Right hindlimb (tissue), 1 donor: ENCODE data around the gene SPATA21.
"Not testable (repeated sequence)": the region's sequence is repeated elsewhere in the genome, so short reads cannot be mapped to it uniquely, and the experiment has no call there.

Experiments used
- DNase-seq: peaks from one replicate; pipeline ENCODE4 v3.0.0-alpha.2; 2018

Gene SPATA21, protein sequence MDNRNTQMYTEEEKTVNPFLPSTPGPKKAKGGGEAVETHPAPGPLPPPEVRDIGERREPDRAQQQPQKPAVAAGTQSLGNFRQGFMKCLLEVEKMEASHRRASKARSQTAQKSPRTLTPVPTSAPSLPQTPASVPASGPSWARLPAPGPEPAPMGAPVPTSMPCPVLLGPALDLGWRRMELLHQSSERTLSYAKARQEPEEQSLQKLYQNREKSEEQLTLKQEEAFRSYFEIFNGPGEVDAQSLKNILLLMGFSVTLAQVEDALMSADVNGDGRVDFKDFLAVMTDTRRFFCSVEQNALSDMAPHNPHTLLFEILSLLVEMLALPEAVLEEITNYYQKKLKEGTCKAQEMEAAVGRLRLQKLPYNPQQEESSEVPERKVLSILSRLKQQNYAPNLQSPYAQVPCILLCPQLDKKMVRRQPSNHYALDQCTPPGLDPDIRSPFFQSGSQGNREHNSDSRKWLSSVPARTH

DNA sequence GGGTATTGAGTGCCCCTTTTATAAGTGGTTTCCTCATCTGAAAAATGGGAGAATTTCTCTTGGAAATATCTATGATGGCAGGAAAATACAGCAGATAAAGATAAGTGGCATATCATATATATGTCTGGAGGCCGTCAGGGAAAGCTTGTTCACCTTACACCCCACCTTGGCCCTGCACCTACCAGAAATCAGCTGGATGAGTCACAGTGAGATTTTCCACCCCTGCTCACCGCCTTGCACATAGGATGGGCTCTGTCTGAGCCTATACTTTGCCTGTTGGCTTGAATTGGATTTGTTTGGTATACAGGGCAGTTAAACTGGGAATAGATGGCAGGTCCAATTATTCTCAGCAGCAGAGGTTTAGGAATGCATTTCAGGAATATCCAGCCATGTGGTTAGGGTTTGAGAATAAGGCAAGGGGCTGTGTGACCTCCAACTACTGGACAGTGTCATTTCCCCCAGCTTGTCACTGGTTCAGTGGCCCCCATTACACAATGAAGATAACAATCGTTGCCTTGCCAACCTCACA, at the start of gene SPATA21:
SPATA21 (minus strand) TSS at position 479 of the 529 bp plus-strand sequence. CDS start 6,053 bp downstream, outside the sequence.
- DNase-seq: no peak

DNA sequence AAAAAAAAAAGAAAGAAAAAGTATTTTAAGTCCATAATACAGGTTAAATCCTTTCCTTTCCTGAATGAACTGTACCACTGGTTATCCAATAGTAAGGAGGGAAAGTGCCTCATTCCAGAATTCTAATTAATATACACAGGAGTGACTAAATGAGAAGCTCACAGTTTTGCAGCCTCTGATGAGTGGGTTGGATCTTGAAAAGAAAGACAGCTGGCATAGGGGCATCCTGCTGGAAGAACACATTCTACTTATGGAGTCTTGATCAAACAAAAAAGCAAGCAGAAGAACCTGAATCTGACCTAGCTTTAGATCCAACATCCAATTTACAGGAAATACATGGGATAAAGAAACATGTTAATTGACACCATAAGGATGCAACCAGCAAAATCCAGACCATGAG, 49.8 kb upstream of the SPATA21 start:
- DNase-seq: not testable (repeated sequence)

DNA sequence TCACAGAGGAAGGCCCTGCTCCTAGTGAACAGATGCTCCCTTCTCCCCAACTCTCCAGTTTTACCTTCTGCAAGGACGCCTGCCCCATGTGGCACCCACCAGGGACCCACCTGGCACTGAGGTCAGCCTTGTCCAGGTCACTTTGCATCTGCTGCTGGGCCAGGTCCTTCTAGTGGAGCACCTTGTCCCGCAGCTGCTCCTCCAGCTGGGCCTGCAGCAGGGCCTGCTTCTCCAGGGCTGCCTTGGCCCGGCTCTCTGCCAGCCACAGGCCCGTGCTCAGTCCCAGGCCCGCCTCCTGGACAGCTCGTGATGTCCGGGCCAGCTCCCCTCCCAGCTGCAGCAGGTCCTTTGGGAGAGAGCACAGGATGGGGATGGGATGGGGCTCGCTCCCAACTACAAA, 49.1 kb upstream of the SPATA21 start:
- not testable (repeated sequence) for DNase-seq

DNA sequence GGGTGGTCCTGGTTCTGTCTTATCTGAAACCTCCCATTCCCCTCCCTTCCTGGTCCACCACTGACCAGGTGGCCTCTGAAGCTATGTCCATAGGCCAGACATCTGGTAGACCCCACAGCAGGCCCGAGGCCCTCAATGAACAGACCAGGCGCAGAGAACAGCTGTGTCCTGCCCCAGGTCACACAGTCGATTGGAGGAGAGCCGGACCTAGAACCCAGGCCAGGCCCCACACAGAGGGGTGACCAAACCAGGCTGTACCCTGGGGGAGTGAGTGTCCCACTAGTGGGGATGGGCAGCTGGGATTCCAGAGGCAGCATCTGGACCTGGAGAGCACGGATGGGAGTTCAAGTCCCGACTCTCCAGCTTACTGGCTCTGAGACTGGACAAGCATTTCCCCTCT, 47.7 kb upstream of the SPATA21 start:
- no peak for DNase-seq

DNA sequence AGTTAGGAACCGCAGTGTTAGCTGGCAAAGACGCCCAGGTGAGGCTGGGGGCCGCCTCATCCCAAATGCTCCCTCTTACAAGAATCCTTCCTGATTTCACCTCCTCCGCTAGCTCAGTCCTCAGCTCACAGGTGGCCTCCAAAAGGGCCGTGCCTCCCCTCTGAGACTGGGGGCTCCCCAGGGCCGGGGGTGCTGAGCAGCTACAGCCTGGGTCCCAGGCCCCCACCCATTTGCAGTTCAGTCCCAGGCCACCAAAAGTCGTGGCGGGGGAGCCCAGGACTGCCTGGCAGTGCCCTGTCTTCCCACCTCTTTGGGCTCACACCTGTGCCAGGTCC, 47.2 kb upstream of the SPATA21 start:
- DNase-seq: no peak

DNA sequence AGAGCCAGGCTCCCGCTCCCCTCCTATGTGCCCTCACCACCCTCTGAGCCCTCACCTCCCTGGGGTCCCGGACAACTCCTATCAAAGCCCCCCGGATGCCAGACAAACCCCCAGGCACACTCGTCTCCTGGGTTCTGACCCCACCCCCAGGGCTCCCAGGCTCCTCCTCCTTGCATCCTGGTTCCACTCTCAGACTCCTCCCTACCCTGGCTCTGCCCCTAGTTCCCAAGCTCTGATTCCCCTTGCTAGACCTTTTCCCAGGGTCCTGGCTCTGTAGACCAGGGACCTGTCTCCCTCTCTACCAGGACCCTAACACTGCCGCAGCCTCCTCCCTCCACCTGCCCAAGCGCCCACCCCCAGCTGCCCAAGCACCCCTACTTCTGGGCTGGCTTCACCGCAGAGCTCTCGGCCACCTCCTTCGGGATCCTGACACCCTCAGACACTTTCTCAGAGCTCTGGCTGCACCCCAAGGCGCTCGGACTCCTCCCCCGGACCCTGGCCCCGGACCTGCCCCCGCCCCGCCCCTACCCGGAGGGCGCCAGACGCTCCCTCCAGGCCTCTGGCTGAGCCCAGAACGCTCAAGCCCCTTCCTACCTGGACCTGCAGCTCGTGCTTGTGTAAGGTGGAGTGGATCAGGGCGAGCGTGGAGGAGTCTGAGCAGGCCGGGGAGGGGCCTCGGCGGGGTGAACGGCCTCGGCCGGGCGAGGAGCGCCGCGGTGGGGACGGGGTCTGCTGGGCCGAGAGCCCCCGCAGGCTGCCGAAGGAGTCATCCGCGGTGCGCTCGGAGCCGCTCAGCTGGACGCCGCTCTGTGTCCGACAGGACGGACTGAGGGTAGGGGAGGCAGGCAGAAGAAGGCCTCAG, 46.6 kb upstream of the SPATA21 start:
- DNase-seq: not testable (repeated sequence)

DNA sequence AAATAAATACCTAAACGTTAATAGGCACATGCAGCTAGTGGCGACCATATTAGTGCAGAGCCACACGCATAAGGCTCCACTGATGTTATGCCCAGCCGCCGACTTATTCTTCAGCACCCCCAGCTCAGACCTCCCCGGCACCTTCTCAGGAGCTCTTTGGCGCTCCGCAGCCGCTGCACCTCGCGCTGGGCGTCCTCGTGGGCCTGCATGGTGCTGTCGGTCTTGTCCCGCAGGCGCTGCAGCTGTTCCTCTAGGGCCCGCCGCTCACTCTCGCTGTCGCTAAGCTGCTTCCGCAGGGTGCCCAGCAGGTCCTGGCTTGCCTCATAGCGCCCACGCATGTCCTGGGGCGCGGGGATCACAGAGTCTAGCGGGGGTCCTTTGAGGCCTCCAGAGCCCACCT, 45.9 kb upstream of the SPATA21 start:
- not testable (repeated sequence) for DNase-seq

DNA sequence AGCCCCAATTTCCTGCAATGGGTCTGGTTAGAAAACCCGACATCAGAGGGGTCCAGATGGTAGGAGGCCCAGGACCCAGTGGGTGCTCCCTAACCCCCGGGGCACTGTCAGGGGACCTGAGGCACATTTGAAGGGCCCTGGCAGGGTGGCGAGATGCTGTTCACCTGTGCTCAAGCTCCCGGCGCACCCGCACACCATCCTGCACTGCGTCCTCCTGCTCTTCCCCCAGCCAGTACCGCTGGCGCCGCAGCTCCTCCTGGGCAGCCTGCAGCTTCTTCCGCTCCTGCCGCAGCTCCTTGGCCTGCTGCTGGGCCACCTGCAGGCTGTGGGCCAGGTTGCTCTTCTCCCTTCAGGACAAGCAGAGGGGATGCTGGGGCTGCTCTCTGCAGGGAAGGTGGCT, 40.9 kb upstream of the SPATA21 start:
- DNase-seq: no peak

DNA sequence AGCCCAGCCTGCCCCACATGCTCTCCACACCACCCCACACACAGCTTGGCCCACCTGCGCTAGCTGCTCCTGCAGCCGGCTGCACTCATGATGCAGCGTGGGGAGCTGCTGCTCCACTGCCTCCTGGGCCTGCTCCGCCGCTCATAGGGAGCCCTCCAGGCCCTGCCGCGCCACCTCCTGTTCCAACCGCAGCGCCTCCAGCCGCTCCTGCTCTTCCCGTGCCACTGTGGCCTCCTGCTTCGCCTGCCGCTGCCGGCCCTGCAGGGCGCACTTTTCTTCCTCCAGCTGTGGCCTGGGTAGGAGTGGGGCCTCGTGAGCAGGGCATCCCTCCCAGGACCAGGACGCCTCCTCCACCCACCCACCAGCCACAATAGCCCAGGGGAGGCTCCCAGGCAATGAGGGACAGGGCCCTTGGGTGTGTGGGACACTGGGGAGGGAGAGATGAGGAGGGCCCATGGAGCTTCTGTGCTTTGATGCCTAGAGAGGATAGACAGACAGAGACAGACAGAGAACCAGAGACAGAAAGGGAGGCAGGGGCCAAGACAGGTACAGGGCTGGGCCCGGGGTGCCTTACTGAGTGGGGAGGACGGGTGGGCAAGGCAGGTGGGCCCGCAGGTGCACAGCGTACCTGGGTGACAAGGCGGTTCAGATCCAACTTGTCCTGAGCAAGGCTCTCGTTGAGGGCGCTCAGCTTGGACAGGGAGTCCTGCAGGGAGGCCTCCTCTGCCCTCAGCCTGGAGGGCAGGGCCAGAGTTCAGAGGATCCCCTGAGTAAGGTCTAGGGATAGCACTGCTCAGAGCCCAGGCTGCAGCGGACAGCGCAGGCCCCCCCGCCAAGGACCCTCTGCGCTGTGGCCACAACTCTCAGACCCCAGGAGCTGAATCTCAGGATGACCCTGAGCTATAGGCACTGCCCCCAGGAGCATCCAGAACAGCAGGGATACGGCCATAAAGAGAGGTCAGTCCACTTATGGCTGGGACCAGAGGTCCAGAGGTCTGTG, 38.8 kb upstream of the SPATA21 start:
- DNase-seq: not testable (repeated sequence)

DNA sequence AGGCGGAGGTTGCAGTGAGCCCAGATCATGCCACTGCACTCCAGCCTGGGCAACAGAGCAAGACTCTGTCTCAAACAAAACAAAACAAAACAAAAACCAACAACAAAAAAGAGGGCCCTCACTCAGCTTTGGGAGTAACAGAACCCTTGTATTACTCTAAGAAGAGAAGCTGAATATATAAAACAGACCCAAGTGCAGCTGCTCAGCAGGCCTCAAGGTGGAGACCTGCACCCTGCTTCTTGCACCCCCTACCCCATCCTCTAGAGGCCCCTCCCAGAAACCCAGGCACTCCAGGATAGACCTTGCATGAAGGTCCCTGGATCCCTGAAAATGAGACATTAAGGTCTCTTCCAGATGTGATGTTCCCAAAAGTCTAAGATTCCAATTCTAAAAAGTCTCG, 37.7 kb upstream of the SPATA21 start:
- not testable (repeated sequence) for DNase-seq

DNA sequence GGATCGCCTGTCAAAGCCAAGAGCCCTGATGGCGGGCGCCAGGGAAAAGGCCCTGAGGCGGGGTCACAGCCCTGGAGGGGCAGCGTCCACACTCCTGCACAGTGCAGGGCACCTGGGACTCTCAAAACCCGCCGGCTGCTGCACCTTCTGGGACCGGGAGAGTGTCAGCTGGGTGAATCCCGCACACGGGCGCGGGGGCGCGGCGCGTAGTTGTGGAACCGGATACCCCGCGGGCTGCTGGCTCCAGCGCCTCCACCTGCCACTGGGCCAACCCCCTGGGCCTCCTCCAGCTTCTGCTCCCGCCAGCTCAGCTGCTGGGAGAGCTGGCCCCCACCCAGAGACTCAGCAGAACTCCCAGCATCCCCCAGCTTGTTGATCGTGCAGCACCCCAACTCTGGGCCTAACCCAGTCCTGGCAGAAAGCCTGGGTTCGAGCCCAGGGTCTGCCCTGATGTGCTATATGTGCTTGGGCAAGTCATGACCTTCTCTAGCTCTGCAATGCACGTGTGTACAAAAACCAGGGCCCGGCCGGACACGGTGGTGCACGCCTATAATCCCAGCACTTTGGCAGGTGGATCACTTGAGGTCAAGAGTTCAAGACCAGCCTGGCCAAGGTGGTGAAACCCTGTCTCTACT, 37.1 kb upstream of the SPATA21 start:
- DNase-seq: no peak

DNA sequence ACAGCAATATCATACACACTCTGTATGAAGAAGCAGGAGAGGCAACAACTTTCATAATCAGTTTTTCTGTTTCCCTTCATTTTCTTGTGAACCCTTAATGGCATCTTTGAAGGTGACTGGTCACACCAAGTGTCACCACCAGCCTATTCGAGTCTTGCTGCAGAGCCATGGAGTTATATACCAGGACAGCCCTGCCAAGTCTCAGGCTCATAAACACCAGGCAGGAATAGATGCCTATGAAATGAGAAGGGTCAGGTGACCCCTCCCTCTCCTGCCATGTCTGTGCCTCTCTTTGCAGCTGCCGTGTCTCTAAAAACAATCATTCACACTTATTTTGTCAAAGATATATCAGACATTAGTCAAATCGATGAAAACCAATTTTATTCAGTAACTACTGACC, 31.3 kb upstream of the SPATA21 start:
- DNase-seq: no peak

DNA sequence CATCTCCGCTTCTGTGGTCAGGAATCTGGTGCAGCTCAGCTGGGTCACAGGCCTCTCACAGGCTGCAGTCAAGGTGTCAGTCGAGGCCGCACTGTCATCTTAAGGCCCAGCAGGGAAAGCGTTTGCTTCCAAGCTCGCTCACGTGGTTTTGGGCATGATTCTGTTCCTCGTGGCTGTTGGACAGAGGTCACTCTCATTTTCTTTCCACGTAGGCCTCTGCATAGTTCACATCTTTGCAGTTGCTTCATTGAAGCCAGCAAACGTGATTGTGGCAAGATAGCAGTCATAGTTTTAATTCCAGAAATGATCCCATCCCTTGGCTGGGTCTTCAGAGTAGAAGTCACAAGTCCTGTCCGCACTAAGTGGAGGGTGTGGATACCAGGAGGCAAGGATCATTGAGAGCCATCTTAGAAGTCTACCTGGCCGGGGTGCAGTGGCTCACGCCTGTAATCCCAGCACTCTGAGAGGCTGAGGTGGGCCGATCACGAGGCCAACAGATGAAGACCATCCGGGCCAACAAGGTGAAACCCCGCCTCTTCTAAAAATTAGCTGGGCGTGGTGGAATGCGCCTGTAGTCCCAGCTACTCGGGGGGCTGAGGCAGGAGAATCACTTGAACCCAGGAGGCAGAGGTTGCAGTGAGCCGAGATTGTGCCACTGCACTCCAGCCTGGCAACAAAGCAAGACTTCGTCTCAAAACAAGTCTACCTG, 27.8 kb upstream of the SPATA21 start:
- DNase-seq: no peak

DNA sequence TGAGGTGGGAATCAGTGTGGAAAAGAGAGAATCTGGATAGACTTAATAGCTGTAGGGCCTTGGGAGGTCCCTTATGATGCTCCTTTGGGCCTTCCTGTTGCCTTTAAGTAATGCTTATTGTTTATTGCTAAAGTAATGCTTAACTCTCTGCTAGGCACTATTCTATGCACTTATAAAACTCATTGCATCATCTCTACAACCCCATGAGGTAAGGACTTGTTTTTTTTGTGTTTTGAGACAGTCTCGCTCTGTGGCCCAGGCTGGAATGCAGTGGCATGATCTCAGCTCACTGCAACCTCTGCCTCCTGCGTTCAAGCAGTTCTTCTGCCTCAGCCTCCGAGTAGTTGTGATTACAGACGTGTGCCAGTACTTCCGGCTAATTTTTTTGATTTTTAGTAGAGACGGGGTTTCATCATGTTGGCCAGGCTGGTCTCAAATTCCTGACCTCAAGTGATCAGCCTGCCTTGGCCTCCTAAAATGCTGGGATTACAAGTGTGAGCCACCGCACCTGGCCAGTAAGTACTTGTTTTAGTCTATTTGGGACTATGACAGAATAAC, 25.6 kb upstream of the SPATA21 start:
- no peak for DNase-seq

DNA sequence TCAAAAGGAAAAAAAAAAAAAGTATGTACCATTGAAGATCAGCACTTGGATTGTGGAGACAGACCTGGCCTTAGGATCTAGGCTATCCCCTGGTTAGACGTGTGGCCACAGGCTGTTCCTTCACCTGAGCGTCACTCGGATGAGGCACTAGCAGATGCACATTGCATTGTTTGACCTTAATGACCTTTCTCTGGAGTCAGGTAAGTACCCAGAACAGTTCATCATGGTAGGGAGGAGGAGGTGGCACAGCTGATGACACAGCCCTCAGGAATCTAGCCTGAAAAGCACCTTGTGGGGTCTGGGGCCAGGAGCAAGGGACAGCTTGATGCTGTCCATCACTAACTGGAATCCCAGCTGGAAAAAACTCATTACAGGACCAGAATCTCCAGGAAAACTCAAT, 24.5 kb upstream of the SPATA21 start:
- no peak for DNase-seq

DNA sequence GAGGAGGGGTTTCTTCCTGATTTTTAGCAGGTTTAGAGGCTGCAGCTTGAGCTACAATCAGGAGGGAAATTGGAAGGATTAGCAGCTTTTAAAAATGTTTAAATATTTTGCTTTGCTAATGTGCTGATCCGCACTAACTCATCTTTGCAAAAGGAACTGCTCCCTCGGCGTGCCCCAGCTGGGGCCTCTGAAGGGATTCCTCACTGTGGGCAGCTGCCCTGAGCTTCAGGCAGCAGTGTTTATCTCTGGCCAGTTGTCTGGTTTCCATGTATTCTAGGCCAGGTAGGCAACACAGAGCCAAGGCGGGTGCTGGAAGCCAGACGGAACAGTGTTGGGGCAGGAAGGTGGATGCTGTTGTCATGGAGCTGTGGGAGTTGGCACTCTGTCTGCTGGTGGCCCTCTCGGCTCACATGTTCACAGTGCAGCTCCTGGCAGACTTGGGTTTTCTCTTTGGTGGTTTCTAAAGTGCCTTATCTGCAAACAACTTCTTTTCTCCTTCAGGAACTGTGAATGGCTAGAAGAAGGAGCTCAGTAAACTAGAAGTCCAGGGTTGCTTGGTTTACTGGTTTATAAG, 22.2 kb upstream of the SPATA21 start:
- DNase-seq: no peak

DNA sequence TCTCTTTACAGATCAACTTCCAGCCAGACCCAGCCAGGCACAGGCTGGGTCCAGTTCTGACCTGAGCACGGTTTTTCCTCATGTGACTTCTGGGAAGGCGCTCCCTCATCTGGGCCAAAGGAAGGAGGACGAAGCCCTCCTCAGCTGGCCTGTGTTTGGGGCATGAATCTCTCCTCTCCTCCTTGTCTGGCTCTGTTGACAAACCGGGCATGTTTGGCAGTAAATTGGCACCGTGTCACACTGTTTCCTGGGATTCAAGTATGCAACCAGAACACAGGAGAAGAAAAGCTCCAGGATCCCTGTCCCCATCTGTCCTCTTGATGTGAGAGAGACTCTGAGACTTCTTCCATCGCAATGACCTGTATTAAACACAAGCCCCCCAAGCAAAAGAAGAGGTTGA, 21.6 kb upstream of the SPATA21 start:
- DNase-seq: no peak

DNA sequence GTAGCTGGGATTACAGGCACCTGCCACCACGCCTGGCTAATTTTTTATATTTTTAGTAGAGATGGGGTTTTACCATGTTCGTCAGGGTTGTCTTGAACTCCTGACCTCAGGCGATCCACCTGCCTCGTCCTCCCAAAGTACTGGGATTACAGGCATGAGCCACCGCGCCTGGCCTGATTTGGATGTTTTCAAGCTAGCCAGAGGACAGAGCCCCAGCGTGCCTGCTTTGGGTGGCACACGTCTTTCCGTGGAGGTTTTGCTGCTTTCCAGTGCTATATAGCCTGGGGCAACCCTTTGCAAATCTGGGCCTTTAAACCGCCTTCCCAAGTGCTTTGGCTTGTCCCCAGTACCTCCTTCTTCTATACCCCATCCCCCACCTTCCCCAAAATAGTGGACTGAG, 18.9 kb upstream of the SPATA21 start:
- DNase-seq: not testable (repeated sequence)

DNA sequence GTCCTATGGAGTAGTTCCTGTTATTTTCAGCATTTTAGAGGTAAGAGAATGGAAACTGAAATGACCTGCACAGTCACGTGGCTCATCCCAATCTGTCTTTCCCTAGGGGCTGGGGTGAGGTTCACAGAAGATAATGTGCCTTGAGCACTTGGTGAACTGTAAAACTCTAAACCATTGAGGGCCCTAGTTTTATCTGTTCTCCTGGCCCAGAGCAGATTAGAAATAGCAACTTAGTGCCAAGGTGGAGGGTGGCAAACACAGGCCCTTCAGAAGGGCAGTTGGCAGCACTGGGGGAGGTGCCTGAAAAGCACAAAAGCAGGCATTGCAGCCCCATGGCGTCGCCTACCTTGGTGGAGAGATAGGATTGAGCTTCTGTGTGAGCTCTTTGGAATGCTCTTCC, 17.7 kb upstream of the SPATA21 start:
- DNase-seq: not testable (repeated sequence)

DNA sequence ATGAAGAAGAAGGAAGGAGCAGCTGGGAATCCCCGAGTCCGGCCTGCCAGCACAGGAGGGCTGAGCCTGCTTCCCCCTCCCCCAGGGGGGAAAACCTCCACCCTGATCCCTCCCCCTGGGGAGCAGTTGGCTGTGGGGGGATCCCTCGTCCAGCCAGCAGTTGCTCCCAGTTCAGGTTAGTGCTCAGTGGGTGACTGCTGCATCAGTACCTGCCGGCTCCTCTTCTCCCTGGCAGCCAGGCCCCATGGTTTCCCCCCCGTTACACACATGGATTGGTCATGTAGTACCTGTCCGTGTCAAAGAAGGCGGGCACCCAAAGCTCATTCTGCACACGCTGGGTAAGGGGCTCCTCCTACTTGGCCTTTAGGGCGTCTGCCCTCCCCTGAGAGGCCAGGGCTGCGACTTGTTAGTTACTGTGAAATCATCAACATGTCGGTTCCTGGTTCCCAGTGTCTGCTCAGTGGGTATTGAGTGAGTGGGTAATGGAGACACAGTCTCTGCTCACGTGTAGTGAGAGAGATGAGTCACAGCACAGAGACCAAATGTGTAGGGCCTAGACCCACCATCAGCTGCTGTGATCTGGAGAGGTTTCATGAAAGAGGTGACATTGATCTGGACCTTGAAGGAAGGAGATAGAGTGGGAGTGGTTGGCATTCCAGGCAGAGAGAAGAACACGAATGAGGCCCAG, 14.8 kb upstream of the SPATA21 start:
- DNase-seq: no peak
